RCC 7860 (cell line): ENCODE data around the gene SNX8.
"Not testable (repeated sequence)": the region's sequence is repeated elsewhere in the genome, so short reads cannot be mapped to it uniquely, and the experiment has no call there.

Experiments
- DNase-seq: peaks from one replicate; pipeline ENCODE4 v3.0.0-alpha.2; 2015; ENCODE audit warnings: low spot score
- FAIRE-seq: peaks from 2 replicates; lab custom pipeline; 2012; peaks lifted over from hg19 to GRCh38; lab: Jason Lieb, UNC

The SNX8 gene

GRCh38 chr7:2269089-2269990, 44.9 kb downstream of the SNX8 start:
- not testable (repeated sequence) for DNase-seq, FAIRE-seq

GRCh38 chr7:2266911-2267310, 47.3 kb downstream of the SNX8 start:
- FAIRE-seq (no peak), DNase-seq (peak; percentile 20)

DNA sequence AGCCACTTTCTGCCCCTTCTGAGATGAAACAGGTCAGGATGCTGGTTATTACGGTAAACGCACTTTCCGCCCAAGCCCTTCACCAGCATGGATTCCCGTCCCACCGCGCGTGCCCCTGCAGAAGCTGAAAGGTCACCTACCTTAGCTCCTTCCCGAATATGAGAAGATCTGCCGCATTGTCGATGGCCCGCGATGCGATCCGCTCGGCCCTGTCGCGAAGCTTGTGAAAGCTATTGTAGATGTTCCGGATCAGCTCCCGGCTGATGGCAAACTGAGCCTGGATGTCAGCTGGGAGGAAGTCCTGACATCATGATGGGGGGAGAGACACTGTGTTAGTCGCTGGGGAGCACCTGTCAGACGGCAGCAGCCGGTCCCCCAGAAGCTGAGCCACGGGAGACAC, 50.1 kb downstream of the SNX8 start:
- DNase-seq (no peak), FAIRE-seq (no peak)

DNA sequence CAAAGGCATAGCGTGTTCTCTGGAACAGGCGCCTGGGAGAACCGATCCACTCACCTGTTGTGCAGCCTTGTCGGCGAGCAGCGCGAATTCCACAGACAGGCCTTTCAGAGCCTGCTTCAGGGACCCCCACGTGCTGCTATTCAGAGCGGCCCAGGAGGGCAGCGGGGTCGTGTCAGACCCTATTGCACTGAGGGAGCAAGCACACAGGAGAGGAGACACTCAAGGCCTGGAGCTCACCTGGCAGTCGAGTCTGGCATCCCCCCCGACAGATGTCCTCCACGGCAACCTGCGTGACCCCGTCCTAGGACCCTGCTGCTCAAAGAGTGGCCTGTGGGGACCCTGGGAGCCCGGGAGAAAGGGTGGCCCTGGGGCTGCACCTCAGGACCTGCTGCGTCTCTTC, 51.1 kb downstream of the SNX8 start:
- DNase-seq (no peak), FAIRE-seq (no peak)

DNA sequence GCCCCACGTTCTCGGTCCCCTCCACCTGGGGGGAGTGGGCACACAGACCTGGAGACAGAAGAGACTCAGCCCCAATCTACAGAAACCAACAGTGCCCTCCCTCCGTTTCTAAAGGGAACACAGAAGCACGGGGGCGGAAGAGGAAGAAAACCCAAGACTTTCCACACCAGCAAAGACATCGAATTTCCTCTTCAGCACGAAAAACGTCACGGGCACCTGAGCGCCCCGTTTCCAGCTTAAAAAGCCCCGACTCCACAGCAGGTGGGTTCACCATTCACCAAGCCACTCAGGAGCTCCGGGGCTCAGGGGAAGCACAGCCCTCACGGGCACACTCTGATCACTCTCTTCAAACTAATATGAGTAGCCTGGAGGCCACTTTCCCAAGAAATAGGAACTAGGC, 52.6 kb downstream of the SNX8 start:
- DNase-seq (no peak), FAIRE-seq (no peak)

DNA sequence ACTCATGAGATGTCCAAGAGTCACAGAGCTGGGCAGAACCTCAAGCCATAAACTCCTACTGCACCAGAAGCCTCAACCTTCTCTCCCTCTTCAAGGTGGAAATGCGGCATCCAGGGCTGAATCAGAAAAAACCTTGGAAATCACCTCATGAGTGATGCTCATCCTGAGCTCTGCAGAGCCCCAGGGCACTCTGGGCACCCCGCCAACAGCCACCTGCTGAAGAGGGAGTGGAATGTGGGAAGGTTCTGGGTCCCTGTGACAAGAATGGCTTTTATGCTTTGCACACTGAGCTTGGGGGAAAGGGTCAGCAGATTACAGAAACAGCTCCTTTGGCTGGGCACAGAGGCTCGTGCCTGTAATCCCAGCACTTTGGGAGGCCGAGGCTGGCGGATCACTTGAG, 53.4 kb downstream of the SNX8 start:
- FAIRE-seq (no peak), DNase-seq (peak; percentile 18)

DNA sequence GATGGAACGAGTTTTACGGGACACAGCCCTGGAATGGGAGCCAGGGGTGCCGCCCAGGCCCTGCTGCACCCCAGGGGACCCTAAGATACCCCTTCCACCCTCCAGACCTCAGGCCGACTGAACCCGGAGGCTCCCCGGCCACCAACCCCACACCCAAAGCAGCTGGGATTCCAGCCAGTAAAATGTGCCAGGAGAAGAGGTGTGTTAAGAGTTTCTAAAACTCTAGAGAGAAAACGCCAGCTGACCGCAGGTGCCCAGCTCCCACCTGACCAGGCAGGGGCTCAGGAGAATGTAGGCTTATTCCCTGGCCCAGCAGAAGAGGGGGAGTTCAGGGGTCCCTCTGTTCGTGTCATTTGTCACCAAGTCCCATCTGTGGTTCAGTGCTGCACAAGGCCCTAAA, 54.8 kb downstream of the SNX8 start:
- DNase-seq (no peak), FAIRE-seq (no peak)

GRCh38 chr7:2258661-2259365, 55.4 kb downstream of the SNX8 start:
- DNase-seq (no peak), FAIRE-seq (no peak)

DNA sequence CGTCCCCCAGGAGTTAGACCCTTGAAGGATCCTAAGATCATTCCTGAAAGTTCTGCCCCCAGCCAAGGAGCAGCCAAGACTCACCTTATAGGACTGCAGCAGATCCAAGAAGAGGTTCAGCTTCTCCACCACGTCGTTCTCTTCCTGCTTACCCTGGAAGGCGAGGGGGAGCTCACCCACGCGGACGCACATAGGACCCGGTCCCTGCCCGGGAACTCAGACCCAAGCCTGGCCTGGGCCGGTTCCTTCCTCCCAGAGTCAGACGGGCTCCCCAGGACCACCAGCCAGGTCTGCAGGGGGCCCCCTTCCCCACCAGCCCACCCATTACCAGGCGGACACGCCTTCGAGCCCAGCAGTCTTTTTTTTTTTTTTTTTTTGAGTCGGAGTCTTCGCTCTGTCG, 56.6 kb downstream of the SNX8 start:
- FAIRE-seq, result no peak
- no peak for DNase-seq

DNA sequence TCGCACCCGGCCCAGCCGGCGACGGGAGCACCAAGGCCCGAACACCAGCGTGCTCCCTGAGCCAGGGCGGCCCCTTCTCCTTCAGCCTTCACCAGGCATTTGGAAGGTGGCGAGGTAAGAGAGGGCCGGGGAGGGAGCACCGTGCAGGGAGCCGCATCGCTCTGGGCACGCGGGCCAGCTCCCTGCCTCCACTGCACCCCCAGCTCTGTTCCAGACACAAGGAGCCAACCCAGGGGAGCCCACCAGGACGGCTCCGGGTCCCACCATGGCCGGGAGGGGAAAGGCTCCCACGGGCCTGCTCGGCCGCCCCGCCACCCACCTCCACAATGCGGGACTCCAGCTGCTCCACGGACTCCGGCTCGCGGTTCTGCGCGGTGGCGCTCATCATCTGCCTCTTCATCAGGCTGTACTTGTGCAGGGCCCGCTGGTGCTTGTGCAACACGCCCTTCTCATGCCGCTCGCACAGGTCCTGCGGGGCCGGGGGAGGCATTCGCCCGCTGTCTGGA, 57.1 kb downstream of the SNX8 start:
- FAIRE-seq (no peak), DNase-seq (no peak)

- no peak for FAIRE-seq
Observed at GRCh38 chr7:2256306-2257045, 57.8 kb downstream of the SNX8 start.

DNA sequence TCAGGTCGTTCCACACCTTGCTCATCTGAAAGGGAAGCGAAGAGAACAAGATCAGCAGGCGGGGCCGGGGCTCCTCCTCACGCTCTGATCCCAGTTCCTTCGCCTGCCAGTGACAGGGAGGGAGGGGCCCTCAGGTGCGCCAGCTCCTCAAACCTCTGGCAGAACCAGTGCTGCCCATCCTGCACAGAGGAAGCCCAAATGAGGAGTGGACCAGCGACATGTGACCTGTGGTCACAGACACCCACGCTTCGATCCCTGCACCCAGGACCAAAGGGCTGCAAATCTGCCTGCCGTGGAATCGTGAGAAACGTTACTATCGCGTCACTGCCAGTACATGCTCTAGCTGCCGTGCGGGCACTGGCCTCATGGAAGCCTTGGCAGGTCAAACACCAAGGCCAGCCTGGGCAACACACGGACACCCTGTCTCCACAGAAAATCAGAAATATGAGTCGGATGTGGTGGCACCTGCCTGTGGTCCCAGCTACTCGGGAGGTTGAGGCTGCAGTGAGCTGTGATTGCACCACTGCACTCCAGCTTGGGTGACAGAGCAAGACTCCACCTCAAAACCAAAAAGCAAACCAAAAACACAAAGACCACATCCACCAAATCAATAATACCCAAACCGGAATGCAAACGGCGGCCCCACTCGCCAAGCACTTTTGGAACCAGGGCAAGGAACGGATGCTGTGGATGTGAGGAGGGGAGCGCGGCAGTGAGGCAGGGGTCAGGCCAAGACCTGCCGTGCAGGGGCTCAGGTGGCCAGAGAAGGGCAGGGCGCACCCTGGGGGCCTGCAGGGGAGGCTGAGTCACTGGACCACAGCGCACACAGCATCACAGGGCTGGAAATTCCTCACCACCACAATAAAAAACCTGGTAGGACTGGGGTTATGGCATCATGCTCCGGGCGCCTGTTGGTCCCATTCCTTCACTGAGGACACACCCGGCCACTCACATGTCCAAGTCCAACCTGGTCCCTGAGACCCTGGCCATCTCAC, 58.8 kb downstream of the SNX8 start:
- DNase-seq, result peak; percentile 47
- FAIRE-seq, result no peak

More at GRCh38 chr7:2256306-2257045, 57.8 kb downstream of the SNX8 start:
- DNase-seq, result no peak

DNA sequence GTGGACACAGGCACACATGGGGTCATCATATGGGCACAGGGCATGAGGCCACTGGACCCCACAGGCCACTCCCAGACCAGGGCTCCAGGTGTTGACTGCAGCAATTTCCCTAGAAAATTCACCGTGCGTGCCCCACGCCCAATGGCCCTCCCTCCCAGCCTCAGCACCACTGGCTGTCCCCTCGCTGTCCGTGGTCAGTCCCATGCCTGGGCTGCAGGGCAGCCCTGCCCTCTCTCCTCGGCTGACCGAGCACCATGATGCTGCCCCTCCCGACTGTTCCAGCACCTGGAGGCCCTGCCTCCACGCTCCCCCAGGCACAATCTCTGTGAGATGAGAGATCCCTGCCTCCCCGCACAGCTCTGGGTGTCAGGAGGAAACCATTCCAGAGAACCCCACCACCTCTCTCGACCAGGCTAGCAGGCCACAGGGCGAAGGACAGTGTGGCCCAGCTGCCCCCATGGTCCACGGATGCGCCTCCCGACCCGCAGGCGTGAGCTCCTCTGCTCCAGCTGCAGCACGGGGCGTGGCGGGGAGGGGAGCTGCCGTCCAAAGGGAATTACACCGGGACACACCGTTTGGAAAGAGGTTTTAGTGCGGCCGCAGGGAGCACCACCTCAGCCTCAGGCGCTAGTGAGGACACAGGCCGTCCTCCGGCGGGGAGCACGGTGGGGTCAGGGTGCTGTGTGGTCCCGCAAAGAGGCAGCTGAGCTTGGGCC, 59.7 kb downstream of the SNX8 start:
- FAIRE-seq (no peak), DNase-seq (no peak)

- FAIRE-seq, result no peak
- DNase-seq, result no peak
Observed at GRCh38 chr7:2253525-2254244, 60.6 kb downstream of the SNX8 start.

DNA sequence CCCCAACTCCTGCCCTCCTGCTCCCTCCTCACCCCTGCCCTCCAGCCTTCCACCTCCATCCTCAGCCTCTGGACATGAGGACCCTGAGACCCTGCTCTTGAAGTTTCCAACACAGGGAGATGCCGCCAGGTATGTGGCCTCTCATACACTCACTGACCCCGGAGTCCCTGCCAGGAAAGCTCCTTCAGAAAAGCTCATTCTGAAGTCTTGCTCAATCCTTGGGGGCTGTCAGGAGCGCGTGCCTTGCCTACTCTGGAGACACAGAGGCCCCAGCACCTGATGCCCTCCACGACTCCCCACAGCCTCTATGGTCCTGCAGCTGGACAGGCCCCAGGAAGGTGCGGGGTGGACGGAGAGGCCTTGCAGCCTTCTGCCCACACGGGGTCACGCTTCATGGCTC, 61.2 kb downstream of the SNX8 start:
- no peak for DNase-seq
- FAIRE-seq, result no peak

DNA sequence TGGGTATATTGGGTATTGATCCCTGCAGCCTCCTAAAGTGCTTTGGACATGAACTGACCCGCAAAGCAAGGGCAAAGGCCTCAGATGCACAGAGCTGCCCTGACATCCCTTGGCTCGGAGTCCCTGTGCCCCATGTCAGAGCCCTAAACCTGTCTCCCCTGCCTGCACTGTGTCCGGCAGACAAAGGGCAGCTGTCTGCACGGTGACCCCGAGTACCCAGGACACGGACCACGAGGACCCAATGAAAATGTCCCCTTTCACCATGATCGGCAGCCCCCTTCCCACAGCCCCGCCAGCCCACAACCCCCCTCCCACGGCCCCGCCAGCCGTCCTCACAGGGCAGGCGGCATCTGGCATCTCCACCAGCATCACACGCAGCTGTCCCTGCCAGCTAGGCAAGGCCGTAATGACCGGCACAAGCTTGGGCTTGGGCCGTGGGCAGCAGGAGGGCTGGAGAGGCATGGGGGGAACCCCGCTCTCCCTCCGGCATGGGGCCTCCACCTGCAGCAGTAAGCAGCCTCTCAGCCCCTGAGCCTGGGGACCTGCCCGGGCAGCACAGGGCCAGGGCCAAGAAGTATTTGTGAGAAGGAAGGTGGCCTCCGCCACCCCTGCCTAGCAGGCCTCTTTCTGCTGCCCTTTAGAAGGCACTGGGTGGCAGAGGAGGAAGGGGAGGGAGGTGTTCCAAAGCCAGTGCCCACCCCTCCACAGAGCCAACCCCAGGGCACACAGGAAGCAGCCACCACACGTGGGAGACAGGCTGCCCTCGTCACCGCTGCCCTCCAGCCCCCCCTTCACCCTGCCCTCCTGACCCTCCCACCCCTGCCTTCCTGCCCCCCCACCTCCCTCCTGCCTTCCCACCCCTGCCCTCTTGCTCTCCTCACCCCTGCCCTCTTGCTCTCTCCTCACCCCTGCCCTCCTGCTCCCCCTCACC, 62.1 kb downstream of the SNX8 start:
- no peak for DNase-seq
- FAIRE-seq, result no peak

- DNase-seq (no peak), FAIRE-seq (no peak)
Observed at GRCh38 chr7:2251381-2251780, 62.9 kb downstream of the SNX8 start.
